Trophoblast cell (in vitro differentiated cells and primary cell): ENCODE results near the gene CEP55.
"Not testable (repeated sequence)": the region's sequence is repeated elsewhere in the genome, so short reads cannot be mapped to it uniquely, and the experiment has no call there.

Source experiments
- DNase-seq, 2 donors: peaks; one replicate each; pipeline ENCODE4 v3.0.0-alpha.2; 2016
- H2AFZ ChIP-seq: 2 replicates; pipeline ENCODE4 v1.6.1; 2013; ENCODE audit warnings: low read length, moderate library complexity, mild to moderate bottlenecking; ENCODE audit not compliant: insufficient read depth, poor library complexity
- H2AK5ac ChIP-seq: 2 replicates; pipeline ENCODE4 v1.6.1; 2013; ENCODE audit warnings: mild to moderate bottlenecking, low read length
- H2BK120ac ChIP-seq: 2 replicates; pipeline ENCODE4 v1.6.1; 2013; ENCODE audit warnings: low read length, mild to moderate bottlenecking, moderate library complexity; ENCODE audit not compliant: insufficient read depth, poor library complexity
- H2BK12ac ChIP-seq: 2 replicates; pipeline ENCODE4 v1.6.1; 2013; ENCODE audit warnings: mild to moderate bottlenecking, low read length, moderate library complexity
- H2BK5ac ChIP-seq: 2 replicates; pipeline ENCODE4 v1.6.1; 2013; ENCODE audit warnings: low read length, low read depth, moderate library complexity, mild to moderate bottlenecking; ENCODE audit not compliant: poor library complexity
- H3K14ac ChIP-seq: 2 replicates; pipeline ENCODE4 v1.6.1; 2013; ENCODE audit warnings: mild to moderate bottlenecking, low read length
- H3K18ac ChIP-seq: 2 replicates; pipeline ENCODE4 v1.6.1; 2013; ENCODE audit warnings: mild to moderate bottlenecking, low read length
- H3K23ac ChIP-seq: 2 replicates; pipeline ENCODE4 v1.6.1; 2013; ENCODE audit warnings: low read length
- H3K27ac ChIP-seq: 2 replicates; pipeline ENCODE4 v1.5.1; 2013; ENCODE audit warnings: low read depth, mild to moderate bottlenecking, inconsistent platforms, low read length, moderate library complexity
- H3K27me3 ChIP-seq: 2 replicates; pipeline ENCODE4 v1.6.1; 2013; ENCODE audit warnings: inconsistent platforms, mild to moderate bottlenecking, low read length, moderate library complexity; ENCODE audit not compliant: insufficient read depth
- H3K36me3 ChIP-seq, 2 experiments: 1 replicate in 1 of 2; 2 replicates in 1 of 2; pipeline ENCODE4 v1.6.1; 2013; ENCODE audit warnings: low read length in 2 of 2, mild to moderate bottlenecking in 2 of 2, moderate library complexity in 1 of 2; ENCODE audit not compliant: insufficient read depth in 2 of 2, control insufficient read depth in 1 of 2
- H3K4ac ChIP-seq: 2 replicates; pipeline ENCODE4 v1.6.1; 2013; ENCODE audit warnings: low read depth, mild to moderate bottlenecking, low read length, moderate library complexity
- H3K4me1 ChIP-seq, 2 experiments: 1 replicate in 1 of 2; 2 replicates in 1 of 2; pipeline ENCODE4 v1.6.1; 2013; ENCODE audit warnings: low read length in 2 of 2, mild to moderate bottlenecking in 2 of 2, moderate library complexity in 1 of 2; ENCODE audit not compliant: insufficient read depth in 2 of 2, control insufficient read depth in 1 of 2
- H3K4me2 ChIP-seq: 2 replicates; pipeline ENCODE4 v1.6.1; 2013; ENCODE audit warnings: inconsistent platforms, mild to moderate bottlenecking, low read length, moderate library complexity
- H3K4me3 ChIP-seq: 2 replicates; pipeline ENCODE4 v1.5.1; 2013; ENCODE audit warnings: mild to moderate bottlenecking, low read depth, low read length, inconsistent platforms
- H3K79me1 ChIP-seq: one replicate; pipeline ENCODE4 v1.6.1; 2013; ENCODE audit warnings: low read length
- H3K79me2 ChIP-seq: 2 replicates; pipeline ENCODE4 v1.6.1; 2013; ENCODE audit warnings: low read length, mild to moderate bottlenecking; ENCODE audit not compliant: control insufficient read depth, insufficient read depth, poor library complexity
- H3K9ac ChIP-seq: 2 replicates; pipeline ENCODE4 v1.6.1; 2013; ENCODE audit warnings: mild to moderate bottlenecking, low read length
- H3K9me3 ChIP-seq: 2 replicates; pipeline ENCODE4 v1.6.1; 2013; ENCODE audit warnings: low read depth, mild to moderate bottlenecking, control low read depth, inconsistent platforms, low read length; ENCODE audit not compliant: insufficient read depth
- H4K12ac ChIP-seq: 2 replicates; pipeline ENCODE4 v1.6.1; 2013; ENCODE audit warnings: low read depth, mild to moderate bottlenecking, low read length, moderate library complexity
- H4K8ac ChIP-seq: 2 replicates; pipeline ENCODE4 v1.6.1; 2013; ENCODE audit warnings: low read depth, mild to moderate bottlenecking, low read length, moderate library complexity
- H4K91ac ChIP-seq: one replicate; pipeline ENCODE4 v1.6.1; 2013; ENCODE audit warnings: low read depth, mild to moderate bottlenecking, low read length, moderate library complexity
- WGBS: extraction: QIAGEN DNeasy Blood & Tissue Kit; methylation state at CpG from one replicate; pipeline ENCODE4 v1.1.7; 2013; ENCODE audit warnings: missing lambda C conversion rate; ENCODE audit not compliant: insufficient read length, insufficient coverage; ENCODE audit errors: extremely low coverage; 5-methylcytosine and 5-hydroxymethylcytosine counted together

Gene CEP55

GRCh38 chr10:93464776-93465388 is 31.5 kb upstream of the CEP55 start:
- peak in 1 of 2 donors; percentile 38 for DNase-seq
- peaks cover 2 to 3% of the 10 kb centered on the region in 2 experiments for H3K36me3 ChIP-seq
- no peak overlapping the region for H3K4me3 ChIP-seq
- H2BK12ac ChIP-seq: no peak overlapping the region
- no peak overlapping the region for H2BK120ac ChIP-seq
- H3K79me2 ChIP-seq: peaks cover 9% of the 10 kb centered on the region
- H3K4me1 ChIP-seq: peaks cover 50 to 55% of the 10 kb centered on the region in 2 experiments
- peak overlapping the region; percentile 77 for H3K27ac ChIP-seq
- H3K27me3 ChIP-seq: no peaks in the 10 kb centered on the region
- no peak overlapping the region for H3K9ac ChIP-seq
- no peaks in the 10 kb centered on the region for H3K9me3 ChIP-seq
- WGBS: no CpG with 5 or more reads among the region's 5 CpGs
- no peak overlapping the region for H3K4me2 ChIP-seq
- H2BK5ac ChIP-seq: no peak overlapping the region
- H3K14ac ChIP-seq: no peak overlapping the region
- H2AK5ac ChIP-seq: no peak overlapping the region
- no peak overlapping the region for H4K91ac ChIP-seq
- H3K4ac ChIP-seq: no peak overlapping the region
- H4K12ac ChIP-seq: no peak overlapping the region
- H3K23ac ChIP-seq: no peak overlapping the region
- no peak overlapping the region for H4K8ac ChIP-seq
- H3K79me1 ChIP-seq: peaks cover 51% of the 10 kb centered on the region
- H3K18ac ChIP-seq: no peak overlapping the region
- H2AFZ ChIP-seq: no peak overlapping the region

DNA sequence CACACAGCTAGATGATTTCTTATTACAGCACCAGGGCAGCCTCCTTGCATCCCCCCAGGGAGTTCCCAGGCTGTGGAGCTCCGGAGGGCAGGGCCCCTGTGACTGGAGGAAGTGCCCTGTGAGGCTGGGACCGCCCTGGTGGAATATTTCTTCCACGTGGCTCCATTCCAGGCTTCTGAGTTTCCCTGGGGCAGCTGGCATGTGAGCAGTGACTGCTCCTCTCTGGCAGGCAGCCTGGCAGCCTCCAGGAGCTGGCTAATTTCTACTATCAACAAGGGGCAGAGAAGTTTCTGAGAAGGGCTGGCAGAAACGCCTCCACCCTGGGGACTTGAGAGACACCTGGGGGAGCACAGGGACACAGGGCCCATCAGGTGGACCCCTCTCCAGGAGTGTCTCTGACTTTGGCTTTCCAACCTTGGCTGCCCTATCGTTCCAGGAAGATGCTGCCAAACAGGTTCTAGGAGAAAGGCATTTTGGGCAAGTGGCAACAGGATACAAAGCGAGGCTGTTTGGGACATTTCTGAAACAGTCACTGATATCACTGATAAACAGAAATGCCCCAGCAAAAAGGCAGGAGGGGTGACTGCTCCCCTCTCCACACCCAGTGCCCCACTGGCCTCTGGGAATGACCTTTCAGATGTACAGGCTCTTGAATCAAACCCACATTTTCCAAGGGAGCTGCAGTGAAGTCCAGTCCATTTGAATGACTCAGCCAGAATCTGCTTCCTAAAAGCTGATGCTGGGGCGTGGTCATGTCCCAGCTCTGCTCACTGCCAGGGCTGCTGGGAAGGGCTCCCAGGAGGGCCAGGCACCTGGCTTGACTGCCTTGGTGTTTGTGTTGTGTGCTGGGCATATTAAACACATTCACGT is 30.4 kb upstream of the CEP55 start:
- H3K23ac ChIP-seq: no peak overlapping the region
- H3K9me3 ChIP-seq: peaks cover 2% of the 10 kb centered on the region
- peak overlapping the region; percentile 26 for H2BK12ac ChIP-seq
- H3K79me2 ChIP-seq: peaks cover 11% of the 10 kb centered on the region
- peak overlapping the region; percentile 51 for H2AFZ ChIP-seq
- peaks cover 47 to 51% of the 10 kb centered on the region in 2 experiments for H3K4me1 ChIP-seq
- peak overlapping the region; percentile 66 for H3K18ac ChIP-seq
- H2BK120ac ChIP-seq: peak overlapping the region; percentile 85
- H3K4ac ChIP-seq: peak overlapping the region; percentile 60
- peak overlapping the region; percentile 28 for H4K91ac ChIP-seq
- no CpG with 5 or more reads among the region's 8 CpGs for WGBS
- peak overlapping the region; percentile 32 for H3K4me2 ChIP-seq
- peak; percentile 98 to 99 for DNase-seq
- peak overlapping the region; percentile 15 for H2BK5ac ChIP-seq
- H4K12ac ChIP-seq: peak overlapping the region; percentile 48
- peak overlapping the region; percentile 68 for H3K14ac ChIP-seq
- peak overlapping the region; percentile 93 for H3K27ac ChIP-seq
- peak overlapping the region; percentile 84 for H2AK5ac ChIP-seq
- no peak overlapping the region for H3K9ac ChIP-seq
- no peaks in the 10 kb centered on the region for H3K27me3 ChIP-seq
- peaks cover 48% of the 10 kb centered on the region for H3K79me1 ChIP-seq
- no peak overlapping the region for H3K4me3 ChIP-seq
- H4K8ac ChIP-seq: peak overlapping the region; percentile 45
- H3K36me3 ChIP-seq: peaks cover 0 to 2% of the 10 kb centered on the region in 2 experiments

GRCh38 chr10:93467635-93468034 is 28.8 kb upstream of the CEP55 start:
- not testable (repeated sequence) for H3K27ac ChIP-seq, H3K9ac ChIP-seq, H2BK120ac ChIP-seq, H3K14ac ChIP-seq, H4K8ac ChIP-seq, H3K79me2 ChIP-seq, H3K27me3 ChIP-seq, H4K91ac ChIP-seq, H3K4me3 ChIP-seq, H2BK5ac ChIP-seq, H2AFZ ChIP-seq, H3K4me2 ChIP-seq, H3K23ac ChIP-seq, H3K36me3 ChIP-seq, H4K12ac ChIP-seq, H3K18ac ChIP-seq, H2BK12ac ChIP-seq, H2AK5ac ChIP-seq, H3K4ac ChIP-seq, DNase-seq, H3K9me3 ChIP-seq
- H3K79me1 ChIP-seq: peaks cover 48% of the 10 kb centered on the region
- H3K4me1 ChIP-seq: peaks cover 47 to 48% of the 10 kb centered on the region in 2 experiments
- WGBS: no CpG with 5 or more reads among the region's 4 CpGs

DNA sequence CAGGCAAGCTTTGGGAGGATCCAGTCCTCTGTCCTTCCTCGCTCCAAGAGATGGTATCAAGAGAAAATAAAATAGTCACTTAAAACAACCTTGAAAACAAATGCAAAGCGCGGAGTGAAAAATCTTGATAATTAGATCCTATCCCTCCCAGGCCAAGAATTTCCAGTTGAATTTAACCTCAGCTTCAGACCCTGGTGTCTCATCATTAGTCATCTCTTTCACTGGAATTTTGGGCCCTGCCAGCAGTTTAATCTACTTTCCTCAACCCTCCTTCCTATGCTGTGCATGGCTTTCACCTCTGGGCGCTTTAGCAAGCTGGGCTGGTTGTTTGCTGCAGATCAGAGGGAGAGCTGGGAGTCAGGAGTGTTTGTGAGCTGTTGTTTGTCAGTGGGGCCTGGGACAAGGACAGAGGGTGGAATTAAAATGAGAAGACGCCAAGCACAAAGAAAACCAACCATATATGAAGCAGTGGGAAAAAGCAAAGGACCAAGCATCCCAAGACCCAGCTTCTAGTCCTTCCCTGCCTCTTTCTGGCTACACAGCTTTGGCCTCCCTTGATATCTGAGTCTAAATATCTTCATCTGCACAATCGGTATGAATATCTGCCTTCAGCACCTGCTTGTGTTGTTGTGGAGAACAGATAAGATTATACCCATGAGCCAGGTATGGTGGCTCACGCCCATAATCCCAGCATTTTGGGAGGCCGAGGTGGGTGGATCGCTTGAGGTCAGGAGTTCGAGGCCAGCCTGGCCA is 27.8 kb upstream of the CEP55 start:
- H2AFZ ChIP-seq: no peak overlapping the region
- no CpG with 5 or more reads among the region's 10 CpGs for WGBS

More for the DNA sequence above, 27.8 kb upstream of the CEP55 start:
- Histone ChIP-seq H3K36me3 (peaks cover 0 to 2% of the 10 kb centered on the region in 2 experiments), H2BK12ac (peak overlapping the region; percentile 18), H4K91ac (peak overlapping the region; percentile 72), H3K27me3 (no peaks in the 10 kb centered on the region), H4K8ac (peak overlapping the region; percentile 13), H3K4me1 (peaks cover 41 to 44% of the 10 kb centered on the region in 2 experiments), H3K4ac (no peak overlapping the region), H3K4me2 (peak overlapping the region; percentile 1), H3K23ac (no peak overlapping the region), H2AK5ac (peak overlapping the region; percentile 26), H3K9ac (no peak overlapping the region), H3K79me1 (peaks cover 43% of the 10 kb centered on the region), H3K14ac (peak overlapping the region; percentile 46), H3K4me3 (no peak overlapping the region), H3K9me3 (peaks cover 2% of the 10 kb centered on the region), H3K79me2 (peaks cover 8% of the 10 kb centered on the region), H2BK5ac (peak overlapping the region; percentile 90), H4K12ac (no peak overlapping the region), H2BK120ac (peak overlapping the region; percentile 64), H3K27ac (peak overlapping the region; percentile 93), H3K18ac (peak overlapping the region; percentile 5)
- peak; percentile 86 to 92 for DNase-seq
